SK-N-SH treated with all-trans-retinoic acid at 6 μM for 48 hours (cell line): Measurements from ENCODE around the gene SMR3A.

Source experiments
- ATAC-seq: fragments of 200-7000 bp; cut with Tn5 transposase; 3 replicates; pipeline ENCODE4 v1.9.1; 2020; ENCODE audit warnings: mild to moderate bottlenecking, moderate library complexity
- ARNTL ChIP-seq: fragments of 450-650 bp; formaldehyde crosslinking; IDR thresholded peaks from 2 replicates; pipeline ENCODE4 v1.5.0; 2020; ENCODE audit warnings: low read depth, mild to moderate bottlenecking, moderate library complexity, borderline replicate concordance
- BACH2 ChIP-seq: fragments of 250-450 bp; sonication (Bioruptor Pico); IDR thresholded peaks from 2 replicates; pipeline ENCODE4 v1.9.0; 2021; ENCODE audit warnings: mild to moderate bottlenecking, borderline replicate concordance
- CREB5 ChIP-seq: fragments of 250-450 bp; sonication (Bioruptor Pico); IDR thresholded peaks from 2 replicates; pipeline ENCODE4 v1.5.1; 2020; ENCODE audit warnings: low read depth, mild to moderate bottlenecking, moderate library complexity
- CSDC2 ChIP-seq: fragments of 250-450 bp; sonication (Bioruptor Pico); IDR thresholded peaks from 2 replicates; pipeline ENCODE4 v1.5.0; 2020; ENCODE audit warnings: mild to moderate bottlenecking, moderate library complexity
- CSRNP3 ChIP-seq: fragments of 250-450 bp; sonication (Bioruptor Pico); IDR thresholded peaks from 2 replicates; pipeline ENCODE4 v1.5.1; 2021; ENCODE audit warnings: mild to moderate bottlenecking, moderate library complexity
- ESRRG ChIP-seq: fragments of 250-450 bp; sonication (Bioruptor Pico); IDR thresholded peaks from 2 replicates; pipeline ENCODE4 v1.6.1; 2021; ENCODE audit warnings: mild to moderate bottlenecking
- GLIS3 ChIP-seq: fragments of 250-450 bp; sonication (Bioruptor Pico); IDR thresholded peaks from 2 replicates; pipeline ENCODE4 v1.5.0; 2020; ENCODE audit warnings: mild to moderate bottlenecking, moderate library complexity
- ISL1 ChIP-seq: fragments of 250-450 bp; sonication (Bioruptor Pico); IDR thresholded peaks from 2 replicates; pipeline ENCODE4 v2.1.2; 2022; ENCODE audit warnings: mild to moderate bottlenecking, moderate library complexity
- OSR1 ChIP-seq: fragments of 250-450 bp; sonication (Bioruptor Pico); IDR thresholded peaks from 2 replicates; pipeline ENCODE4 v1.8.0; 2022; ENCODE audit warnings: moderate library complexity, mild to moderate bottlenecking, inconsistent platforms
- POU6F1 ChIP-seq: fragments of 250-450 bp; sonication (Bioruptor Pico); IDR thresholded peaks from 2 replicates; pipeline ENCODE4 v1.8.0; 2021; ENCODE audit warnings: low read depth, mild to moderate bottlenecking, moderate library complexity, borderline replicate concordance
- PPARA ChIP-seq: fragments of 250-450 bp; sonication (Bioruptor Pico); IDR thresholded peaks from 2 replicates; pipeline ENCODE4 v1.5.0; 2020; ENCODE audit warnings: mild to moderate bottlenecking, borderline replicate concordance
- RARB ChIP-seq: fragments of 250-450 bp; sonication (Bioruptor Pico); IDR thresholded peaks from 2 replicates; pipeline ENCODE4 v1.8.0; 2021; ENCODE audit warnings: mild to moderate bottlenecking, moderate library complexity
- SNAI2 ChIP-seq: fragments of 250-450 bp; sonication (Bioruptor Pico); IDR thresholded peaks from 2 replicates; pipeline ENCODE4 v1.5.0; 2020; ENCODE audit warnings: mild to moderate bottlenecking, moderate library complexity
- TCF4 ChIP-seq: fragments of 250-450 bp; sonication (Bioruptor Pico); IDR thresholded peaks from 2 replicates; pipeline ENCODE4 v1.8.0; 2021; ENCODE audit warnings: mild to moderate bottlenecking, moderate library complexity, borderline replicate concordance
- TOX ChIP-seq: fragments of 250-450 bp; sonication (Bioruptor Pico); IDR thresholded peaks from 2 replicates; pipeline ENCODE4 v1.8.0; 2021; ENCODE audit warnings: mild to moderate bottlenecking, moderate library complexity, borderline replicate concordance
- TSHZ2 ChIP-seq: fragments of 250-450 bp; sonication (Bioruptor Pico); IDR thresholded peaks from 2 replicates; pipeline ENCODE4 v1.5.0; 2020; ENCODE audit warnings: mild to moderate bottlenecking, moderate library complexity
- ZC3H10 ChIP-seq: fragments of 250-450 bp; sonication (Bioruptor Pico); IDR thresholded peaks from 2 replicates; pipeline ENCODE4 v1.5.1; 2021; ENCODE audit warnings: mild to moderate bottlenecking, moderate library complexity
- ZNF565 ChIP-seq: fragments of 450-650 bp; formaldehyde crosslinking; conservative IDR thresholded peaks from 2 replicates; pipeline ENCODE4 v1.5.0; 2020; ENCODE audit warnings: low read depth, mild to moderate bottlenecking, moderate library complexity
- ZNF70 ChIP-seq: fragments of 450-650 bp; formaldehyde crosslinking; IDR thresholded peaks from 2 replicates; pipeline ENCODE4 v1.5.0; 2020; ENCODE audit warnings: mild to moderate bottlenecking, moderate library complexity
- ZNF8 ChIP-seq: fragments of 450-650 bp; formaldehyde crosslinking; IDR thresholded peaks from 2 replicates; pipeline ENCODE4 v1.5.0; 2020; ENCODE audit warnings: mild to moderate bottlenecking, moderate library complexity
- TF ChIP-seq, protein P1 (sequence below): fragments of 250-450 bp; sonication (Bioruptor Pico); IDR thresholded peaks from 2 replicates; pipeline ENCODE4 v1.8.0; 2020; ENCODE audit warnings: mild to moderate bottlenecking, moderate library complexity, borderline replicate concordance

Gene SMR3A

GRCh38 chr4:70334681-70335080 lies 25.9 kb upstream of the SMR3A start, which contains the start of gene CABS1:
TSS of gene CABS1 (plus strand) at chr4:70334981. CDS start at chr4:70335040, 59 bp downstream.
- ATAC-seq: no peak
- TF ChIP-seq CSDC2 (CRISPR knock-in tag) (no peak), TSHZ2 (CRISPR knock-in tag) (no peak), ZNF8 (CRISPR knock-in tag) (no peak), CSRNP3 (no peak), POU6F1 (CRISPR knock-in tag) (no peak), OSR1 (CRISPR knock-in tag) (no peak), TCF4 (no peak), PPARA (no peak), ZC3H10 (no peak), ZNF70 (CRISPR knock-in tag) (no peak), SNAI2 (CRISPR knock-in tag) (no peak)
- TF ChIP-seq, all 23 proteins: peak for 0

DNA sequence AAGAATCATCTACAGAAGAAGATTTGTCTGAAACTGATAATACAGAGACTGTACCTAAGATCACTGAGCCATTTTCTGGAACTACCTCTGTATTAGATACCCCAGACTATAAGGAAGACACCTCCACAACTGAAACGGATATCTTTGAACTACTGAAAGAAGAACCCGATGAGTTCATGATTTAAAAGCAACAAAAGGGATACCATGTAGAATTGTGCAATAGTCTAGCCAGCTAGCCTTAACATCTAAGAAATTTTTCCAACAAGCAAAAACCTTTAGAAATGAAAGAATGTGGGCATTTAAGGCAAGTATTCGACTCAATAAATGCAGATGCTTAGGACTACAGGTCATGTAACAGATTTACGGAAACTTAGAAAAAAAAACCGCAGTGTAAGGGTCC lies 24.5 kb upstream of the SMR3A start:
- ATAC-seq: no peak
- TF ChIP-seq ARNTL (CRISPR knock-in tag) (no peak), BACH2 (CRISPR knock-in tag) (no peak), ZNF565 (CRISPR knock-in tag) (no peak), SNAI2 (CRISPR knock-in tag) (no peak), TSHZ2 (CRISPR knock-in tag) (no peak), ESRRG (CRISPR knock-in tag) (no peak), TCF4 (no peak), RARB (CRISPR knock-in tag) (no peak), CREB5 (CRISPR knock-in tag) (no peak), ZNF70 (CRISPR knock-in tag) (no peak), GLIS3 (CRISPR knock-in tag) (no peak), PPARA (no peak), ISL1 (CRISPR knock-in tag) (no peak), TOX (CRISPR knock-in tag) (no peak), OSR1 (CRISPR knock-in tag) (no peak)
- TF ChIP-seq, protein P1, sequence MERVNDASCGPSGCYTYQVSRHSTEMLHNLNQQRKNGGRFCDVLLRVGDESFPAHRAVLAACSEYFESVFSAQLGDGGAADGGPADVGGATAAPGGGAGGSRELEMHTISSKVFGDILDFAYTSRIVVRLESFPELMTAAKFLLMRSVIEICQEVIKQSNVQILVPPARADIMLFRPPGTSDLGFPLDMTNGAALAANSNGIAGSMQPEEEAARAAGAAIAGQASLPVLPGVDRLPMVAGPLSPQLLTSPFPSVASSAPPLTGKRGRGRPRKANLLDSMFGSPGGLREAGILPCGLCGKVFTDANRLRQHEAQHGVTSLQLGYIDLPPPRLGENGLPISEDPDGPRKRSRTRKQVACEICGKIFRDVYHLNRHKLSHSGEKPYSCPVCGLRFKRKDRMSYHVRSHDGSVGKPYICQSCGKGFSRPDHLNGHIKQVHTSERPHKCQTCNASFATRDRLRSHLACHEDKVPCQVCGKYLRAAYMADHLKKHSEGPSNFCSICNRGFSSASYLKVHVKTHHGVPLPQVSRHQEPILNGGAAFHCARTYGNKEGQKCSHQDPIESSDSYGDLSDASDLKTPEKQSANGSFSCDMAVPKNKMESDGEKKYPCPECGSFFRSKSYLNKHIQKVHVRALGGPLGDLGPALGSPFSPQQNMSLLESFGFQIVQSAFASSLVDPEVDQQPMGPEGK (CRISPR knock-in tag): no peak
